ENCODE data around the gene NRG3.

The NRG3 gene

GRCh38 chr10:81874875-81875466 is at the start of gene NRG3:
Gene NRG3, plus strand, starts transcription at chr10:81875194.
- DNase-seq = no peak

GRCh38 chr10:81828251-81828650 is 46.7 kb upstream of the NRG3 start:
- no peak for DNase-seq

- no peak for DNase-seq
Measured at GRCh38 chr10:81831060-81831459, 43.9 kb upstream of the NRG3 start.

GRCh38 chr10:81838950-81839349 is 36.0 kb upstream of the NRG3 start:
- no peak for DNase-seq

GRCh38 chr10:81843042-81843441 is 32.0 kb upstream of the NRG3 start:
- no peak for DNase-seq

- no peak for DNase-seq
Measured at GRCh38 chr10:81847675-81848074, 27.3 kb upstream of the NRG3 start.

GRCh38 chr10:81848514-81848913 is 26.5 kb upstream of the NRG3 start:
- no peak for DNase-seq

GRCh38 chr10:81848931-81849330 is 26.1 kb upstream of the NRG3 start:
- no peak for DNase-seq

- no peak for DNase-seq
Measured at GRCh38 chr10:81862596-81862995, 12.4 kb upstream of the NRG3 start.

- DNase-seq = no peak
Measured at GRCh38 chr10:81863771-81864170, 11.2 kb upstream of the NRG3 start.

- DNase-seq = no peak
Measured at GRCh38 chr10:81865581-81865980, 9.4 kb upstream of the NRG3 start.

- DNase-seq = no peak
Measured at GRCh38 chr10:81866753-81867152, 8.2 kb upstream of the NRG3 start.

- DNase-seq = no peak
Measured at GRCh38 chr10:81870472-81870871, 4.5 kb upstream of the NRG3 start.

GRCh38 chr10:81871558-81871957 is 3.4 kb upstream of the NRG3 start:
- DNase-seq = no peak

GRCh38 chr10:81872206-81872862 is 2.7 kb upstream of the NRG3 start:
- DNase-seq = no peak

- DNase-seq = no peak
Measured at GRCh38 chr10:81873231-81873931, 1.6 kb upstream of the NRG3 start.

- DNase-seq = no peak
Measured at GRCh38 chr10:81873932-81874816, 820 bp upstream of the NRG3 start.

- no peak for DNase-seq
Measured at GRCh38 chr10:81875467-81876252, 666 bp downstream of the NRG3 start.

GRCh38 chr10:81876253-81877077 is 1.5 kb downstream of the NRG3 start:
- no peak for DNase-seq

- no peak for DNase-seq
Measured at GRCh38 chr10:81877596-81877995, 2.6 kb downstream of the NRG3 start.

- DNase-seq = no peak
Measured at GRCh38 chr10:81882011-81882410, 7.0 kb downstream of the NRG3 start.

- DNase-seq = no peak
Measured at GRCh38 chr10:81884856-81885255, 9.9 kb downstream of the NRG3 start.
